OCI-LY7 (cell line): ENCODE results near the gene IGSF21. TPM values are rescaled to one million over a fixed set of nuclear protein-coding genes. Genes with fewer than 3 reads are reported as not detected.

Source experiments
- BruUV-seq: library from RNA; stranded (reverse); fragments of 400-500 nt; replicated peaks from 2 replicates; lab custom pipeline; 2021; lab: Mats Ljungman, UMichigan
- CTCF ChIA-PET: fragments of 300-600 bp; sonication (Branson Sonifier 250); formaldehyde crosslinking; loops from one replicate; lab custom pipeline; 2022; ENCODE audit warnings: antibody characterized with exemption; ENCODE audit not compliant: unreplicated experiment; lab: Charles Lee
- POLR2A ChIA-PET: fragments of 300-600 bp; sonication (Branson Sonifier 250); formaldehyde crosslinking; loops from one replicate; lab custom pipeline; 2022; ENCODE audit warnings: antibody characterized with exemption; lab: Charles Lee
- DNase-seq: peaks from one replicate; pipeline ENCODE4 v3.0.0-alpha.2; 2015; ENCODE audit warnings: low spot score
- H2AFZ ChIP-seq: fragments of 200-600 bp; sonication (generic), shearing (Covaris generic); 2 replicates; pipeline ENCODE4 v1.6.1; 2014; ENCODE audit warnings: mild to moderate bottlenecking, antibody characterized with exemption, low read length, moderate library complexity
- H3K27ac ChIP-seq: fragments of 200-600 bp; sonication (generic); 2 replicates; pipeline ENCODE4 v1.5.1; 2014; ENCODE audit warnings: mixed run types, low read depth, mild to moderate bottlenecking, moderate library complexity, low read length, inconsistent platforms; ENCODE audit not compliant: poor library complexity, severe bottlenecking
- H3K36me3 ChIP-seq: fragments of 200-600 bp; sonication (generic); 2 replicates; pipeline ENCODE4 v1.6.1; 2014; ENCODE audit warnings: mild to moderate bottlenecking, antibody characterized with exemption, low read length, moderate library complexity, mixed read lengths; ENCODE audit not compliant: insufficient read depth
- H3K4me1 ChIP-seq: fragments of 200-600 bp; sonication (generic); 2 replicates; pipeline ENCODE4 v1.5.1; 2014; ENCODE audit warnings: mild to moderate bottlenecking, low read length; ENCODE audit not compliant: insufficient read depth, poor library complexity, severe bottlenecking
- H3K4me2 ChIP-seq: fragments of 200-600 bp; sonication (generic); 2 replicates; pipeline ENCODE4 v1.6.1; 2014; ENCODE audit warnings: mild to moderate bottlenecking, low read length
- H3K4me3 ChIP-seq: fragments of 200-600 bp; sonication (generic); 2 replicates; pipeline ENCODE4 v1.5.1; 2014; ENCODE audit warnings: mild to moderate bottlenecking, low read depth, low read length; ENCODE audit not compliant: poor library complexity, severe bottlenecking
- H3K79me2 ChIP-seq: fragments of 200-600 bp; sonication (generic); 2 replicates; pipeline ENCODE4 v1.6.1; 2016; ENCODE audit warnings: low read depth, mild to moderate bottlenecking, low read length, moderate library complexity, mixed read lengths; ENCODE audit not compliant: insufficient read depth
- H3K9me2 ChIP-seq: fragments of 200-600 bp; sonication (generic); 2 replicates; pipeline ENCODE4 v1.6.1; 2016; ENCODE audit warnings: mild to moderate bottlenecking, low read length, mixed read lengths; ENCODE audit not compliant: insufficient read depth
- H3K9me3 ChIP-seq: fragments of 200-600 bp; sonication (generic); 2 replicates; pipeline ENCODE4 v1.6.1; 2014; ENCODE audit warnings: mild to moderate bottlenecking, mixed run types, low read length, mixed read lengths
- H4K20me1 ChIP-seq: fragments of 200-600 bp; sonication (generic); 2 replicates; pipeline ENCODE4 v1.6.1; 2014; ENCODE audit warnings: mild to moderate bottlenecking, antibody characterized with exemption, low read length, moderate library complexity, mixed read lengths; ENCODE audit not compliant: insufficient read depth
- CTCF ChIP-seq: fragments of 200-600 bp; sonication (generic); conservative IDR thresholded peaks from 2 replicates; pipeline ENCODE4 v1.5.1; 2014; ENCODE audit warnings: mild to moderate bottlenecking, antibody characterized with exemption, low read length, moderate library complexity, mixed read lengths
- EZH2phosphoT487 ChIP-seq: fragments of 200-600 bp; sonication (generic); IDR thresholded peaks from 2 replicates; pipeline ENCODE4 v1.6.1; 2018; ENCODE audit warnings: low read depth, borderline replicate concordance, mild to moderate bottlenecking, mixed run types, antibody characterized with exemption, low read length, moderate library complexity, mixed read lengths
- intact Hi-C: fragments of 100-400 bp; cut with micrococcal nuclease; formaldehyde crosslinking; loops from one replicate; pipeline ENCODE4 v1.10.0; 2022; ENCODE audit not compliant: unreplicated experiment
- total RNA-seq, 2 experiments: library from RNA; depleted of rRNA in 1 of 2; stranded (reverse); fragments of >200 nt in 1 of 2; shearing (Covaris generic) in 1 of 2; gene quantifications; 2 replicates each; pipeline ENCODE4 v1.2.3, GENCODE V29; 2014 to 2022

IGSF21 gene
- total RNA-seq, 2 experiments from 2014 or later: 0.17 TPM; not detected in 1

GRCh38 chr1:18109756-18110597 lies 2.4 kb downstream of the IGSF21 start:
- no peaks in the 10 kb centered on the region for H4K20me1 ChIP-seq
- ChIA-PET CTCF (no interaction called here), POLR2A (no interaction called here)
- DNase-seq: no peak
- BruUV-seq: no TSS peak
- no peak overlapping the region for H3K4me2 ChIP-seq
- H3K27ac ChIP-seq: no peak overlapping the region
- H3K4me1 ChIP-seq: no peaks in the 10 kb centered on the region
- no peak for TF ChIP-seq CTCF
- TF ChIP-seq EZH2phosphoT487: no peak
- intact Hi-C loops: loop anchor here (10.0 kb wide), 1 partner anchor 195 kb away; no protein-coding TSS in a partner anchor
- H2AFZ ChIP-seq: no peak overlapping the region
- H3K9me2 ChIP-seq: no peaks in the 10 kb centered on the region
- H3K9me3 ChIP-seq: no peaks in the 10 kb centered on the region
- no peak overlapping the region for H3K4me3 ChIP-seq
- H3K79me2 ChIP-seq: no peaks in the 10 kb centered on the region
- H3K36me3 ChIP-seq: no peaks in the 10 kb centered on the region

- no peaks in the 10 kb centered on the region for H3K9me2 ChIP-seq
- no peaks in the 10 kb centered on the region for H3K36me3 ChIP-seq
- H3K27ac ChIP-seq: no peak overlapping the region
- H3K79me2 ChIP-seq: no peaks in the 10 kb centered on the region
- TF ChIP-seq CTCF (no peak), EZH2phosphoT487 (no peak)
- intact Hi-C loops: no loop called here
- CTCF ChIA-PET: no interaction called here
- H2AFZ ChIP-seq: no peak overlapping the region
- no peaks in the 10 kb centered on the region for H3K4me1 ChIP-seq
- H3K9me3 ChIP-seq: no peaks in the 10 kb centered on the region
- H4K20me1 ChIP-seq: no peaks in the 10 kb centered on the region
- H3K4me3 ChIP-seq: no peak overlapping the region
- H3K4me2 ChIP-seq: no peak overlapping the region
- POLR2A ChIA-PET: no interaction called here
- no TSS peak for BruUV-seq
- no peak for DNase-seq
These were observed 3.0 kb downstream of the IGSF21 start for GRCh38 chr1:18110598-18110939.

GRCh38 chr1:18110968-18111367 lies 3.4 kb downstream of the IGSF21 start:
- no peak overlapping the region for H2AFZ ChIP-seq
- H3K27ac ChIP-seq: no peak overlapping the region
- no peaks in the 10 kb centered on the region for H3K9me3 ChIP-seq
- no peaks in the 10 kb centered on the region for H3K36me3 ChIP-seq
- H3K4me3 ChIP-seq: no peak overlapping the region
- intact Hi-C loops: no loop called here
- CTCF ChIA-PET: no interaction called here
- TF ChIP-seq EZH2phosphoT487: no peak
- no peak for TF ChIP-seq CTCF
- no peaks in the 10 kb centered on the region for H4K20me1 ChIP-seq
- no TSS peak for BruUV-seq
- H3K4me2 ChIP-seq: no peak overlapping the region
- no peaks in the 10 kb centered on the region for H3K9me2 ChIP-seq
- H3K79me2 ChIP-seq: no peaks in the 10 kb centered on the region
- H3K4me1 ChIP-seq: no peaks in the 10 kb centered on the region
- no peak for DNase-seq
- POLR2A ChIA-PET: no interaction called here
